HCT116 (cell line): ENCODE results near the gene TIMM21.

Experiments
- CBX3 ChIP-seq: IDR thresholded peaks from 2 replicates; pipeline ENCODE4 v1.6.1; 2012; ENCODE audit warnings: low read depth
- EZH2 ChIP-seq: fragments of 200-600 bp; sonication (generic); IDR thresholded peaks from 2 replicates; pipeline ENCODE4 v1.6.1; 2017; ENCODE audit warnings: antibody characterized with exemption, mixed run types
- POLR2A ChIP-seq: IDR thresholded peaks from 2 replicates; pipeline ENCODE4 v1.7.0; 2011; ENCODE audit warnings: borderline replicate concordance; ENCODE audit not compliant: insufficient read depth, insufficient read length; ENCODE audit errors: extremely low read depth
- TF ChIP-seq, protein P1 (sequence below), 3 experiments: fragments of 200-600 bp in 1 of 3; sonication (generic) in 1 of 3; IDR thresholded peaks in 2 of 3; conservative IDR thresholded peaks in 1 of 3; 2 replicates each; pipeline ENCODE4 v1.5.1; 2012 to 2017; ENCODE audit warnings: low read depth in 2 of 3, low read length in 2 of 3, antibody characterized with exemption in 1 of 3, borderline replicate concordance in 1 of 3, control low read depth in 1 of 3, mild to moderate bottlenecking in 1 of 3, mixed read lengths in 1 of 3, mixed run types in 1 of 3, moderate library complexity in 1 of 3; ENCODE audit not compliant: insufficient read depth in 1 of 3

DNA sequence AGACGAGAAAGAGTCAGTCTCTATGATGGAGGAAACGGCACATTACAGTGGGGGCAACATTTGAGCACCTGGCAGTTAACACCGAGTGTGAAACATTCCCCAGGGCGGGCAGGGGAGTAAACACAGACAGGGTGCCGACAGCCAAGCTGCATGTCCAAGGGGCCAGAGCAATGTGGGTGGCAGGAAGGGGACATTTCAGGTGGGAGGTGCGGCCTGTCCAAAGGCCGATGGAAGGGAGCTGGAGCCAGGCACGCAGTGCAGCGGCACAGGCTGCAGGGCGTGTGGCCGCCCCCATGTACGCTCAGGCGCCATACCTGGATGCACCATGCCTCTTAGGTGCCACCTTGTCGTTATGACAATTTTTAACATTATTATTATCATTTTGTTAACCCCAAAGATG, 43.3 kb downstream of the TIMM21 start:
- TF ChIP-seq, protein P1, sequence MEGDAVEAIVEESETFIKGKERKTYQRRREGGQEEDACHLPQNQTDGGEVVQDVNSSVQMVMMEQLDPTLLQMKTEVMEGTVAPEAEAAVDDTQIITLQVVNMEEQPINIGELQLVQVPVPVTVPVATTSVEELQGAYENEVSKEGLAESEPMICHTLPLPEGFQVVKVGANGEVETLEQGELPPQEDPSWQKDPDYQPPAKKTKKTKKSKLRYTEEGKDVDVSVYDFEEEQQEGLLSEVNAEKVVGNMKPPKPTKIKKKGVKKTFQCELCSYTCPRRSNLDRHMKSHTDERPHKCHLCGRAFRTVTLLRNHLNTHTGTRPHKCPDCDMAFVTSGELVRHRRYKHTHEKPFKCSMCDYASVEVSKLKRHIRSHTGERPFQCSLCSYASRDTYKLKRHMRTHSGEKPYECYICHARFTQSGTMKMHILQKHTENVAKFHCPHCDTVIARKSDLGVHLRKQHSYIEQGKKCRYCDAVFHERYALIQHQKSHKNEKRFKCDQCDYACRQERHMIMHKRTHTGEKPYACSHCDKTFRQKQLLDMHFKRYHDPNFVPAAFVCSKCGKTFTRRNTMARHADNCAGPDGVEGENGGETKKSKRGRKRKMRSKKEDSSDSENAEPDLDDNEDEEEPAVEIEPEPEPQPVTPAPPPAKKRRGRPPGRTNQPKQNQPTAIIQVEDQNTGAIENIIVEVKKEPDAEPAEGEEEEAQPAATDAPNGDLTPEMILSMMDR (IDR thresholded peaks at IDR 0.05 in 2 of 3, conservative IDR thresholded peaks at IDR 0.05 in 1 of 3; ENCODE audit: borderline replicate concordance in 1 of 3, insufficient read depth in 1 of 3, low read depth in 2 of 3, low read length in 2 of 3): no peak
- no peak for TF ChIP-seq CBX3
- TF ChIP-seq POLR2A: no peak
- no peak for TF ChIP-seq EZH2
